H1 (cell line): ENCODE data around the gene SMARCD1. TPM values are rescaled to one million over a fixed set of nuclear protein-coding genes. Genes with fewer than 3 reads are reported as not detected.
A peak's percentile ranks its signal among the peaks of the same experiment; 100 is the strongest.

Experiments used
- CTCF ChIA-PET: fragments of 300-600 bp; sonication (Branson Sonifier 250); formaldehyde crosslinking; loops from one replicate; lab custom pipeline; 2021; ENCODE audit not compliant: partially characterized antibody; lab: Charles Lee
- POLR2A ChIA-PET: fragments of 300-600 bp; sonication (Branson Sonifier 250); formaldehyde crosslinking; loops from one replicate; lab custom pipeline; 2021; ENCODE audit warnings: inconsistent platforms; ENCODE audit not compliant: partially characterized antibody; lab: Charles Lee
- DNase-seq, 2 experiments: peaks; one replicate each; pipeline versions ENCODE4 v3.0.0 to v3.0.0-alpha.2; 2010 to 2022; ENCODE audit warnings: low spot score in 2 of 2, low read depth in 1 of 2, mixed read lengths in 1 of 2
- FAIRE-seq: peaks from 2 replicates; lab custom pipeline; 2011; peaks lifted over from hg19 to GRCh38; lab: Jason Lieb, UNC
- H2AFZ ChIP-seq: 2 replicates; pipeline ENCODE4 v1.8.1; 2012; ENCODE audit warnings: low read length, inconsistent platforms
- H2AK5ac ChIP-seq: 2 replicates; pipeline ENCODE4 v1.6.1; 2013; ENCODE audit warnings: low read depth, low read length
- H2BK120ac ChIP-seq: replicated peaks from 2 replicates; pipeline ENCODE3; 2013; ENCODE audit warnings: low read depth, low read length, inconsistent platforms
- H2BK12ac ChIP-seq: 2 replicates; pipeline ENCODE4 v1.6.1; 2013; ENCODE audit warnings: low read depth, low read length
- H2BK15ac ChIP-seq: 2 replicates; pipeline ENCODE4 v1.6.1; 2013; ENCODE audit warnings: low read length
- H2BK20ac ChIP-seq: 2 replicates; pipeline ENCODE4 v1.6.1; 2013; ENCODE audit warnings: low read length
- H2BK5ac ChIP-seq: 2 replicates; pipeline ENCODE4 v1.6.1; 2013; ENCODE audit warnings: low read depth, low read length
- H3K14ac ChIP-seq: 2 replicates; pipeline ENCODE4 v1.6.1; 2013; ENCODE audit warnings: inconsistent platforms; ENCODE audit not compliant: insufficient read length
- H3K18ac ChIP-seq: 2 replicates; pipeline ENCODE4 v1.6.1; 2013; ENCODE audit warnings: low read length; ENCODE audit errors: extremely low read depth
- H3K23ac ChIP-seq: 2 replicates; pipeline ENCODE4 v1.6.1; 2013; ENCODE audit warnings: inconsistent platforms; ENCODE audit not compliant: insufficient read length
- H3K23me2 ChIP-seq: 2 replicates; pipeline ENCODE4 v1.6.1; 2013; ENCODE audit warnings: low read depth, low read length
- H3K27ac ChIP-seq: 2 replicates; pipeline ENCODE4 v1.6.1; 2011; ENCODE audit warnings: low read depth, low read length, inconsistent platforms
- H3K27me3 ChIP-seq, 4 experiments: replicated peaks in 1 of 4; 1 replicate in 1 of 4; 2 replicates in 3 of 4; pipeline versions ENCODE4 v1.6.1 to v1.8.1; 2011 to 2013; ENCODE audit warnings: low read length in 3 of 4, mild to moderate bottlenecking in 3 of 4, inconsistent platforms in 2 of 4, mixed read lengths in 2 of 4, moderate library complexity in 1 of 4; ENCODE audit not compliant: control insufficient read depth in 3 of 4, insufficient read depth in 3 of 4; ENCODE audit errors: extremely low read depth in 1 of 4
- H3K36me3 ChIP-seq, 4 experiments: 2 replicates each; pipeline versions ENCODE4 v1.6.1 to v1.8.1; 2011 to 2013; ENCODE audit warnings: mild to moderate bottlenecking in 4 of 4, low read length in 3 of 4, moderate library complexity in 2 of 4, control low read depth in 1 of 4, inconsistent platforms in 1 of 4; ENCODE audit not compliant: insufficient read depth in 4 of 4, control insufficient read depth in 2 of 4
- H3K4ac ChIP-seq: replicated peaks from 2 replicates; pipeline ENCODE3; 2013; ENCODE audit warnings: low read length, low read depth, mixed read lengths, inconsistent platforms; ENCODE audit not compliant: insufficient read length
- H3K4me1 ChIP-seq, 4 experiments: replicated peaks in 1 of 4; 1 replicate in 1 of 4; 2 replicates in 3 of 4; pipeline versions ENCODE4 v1.6.1 to v1.8.1; 2011 to 2013; ENCODE audit warnings: low read length in 3 of 4, inconsistent platforms in 2 of 4, mixed read lengths in 1 of 4; ENCODE audit not compliant: insufficient read depth in 4 of 4, control insufficient read depth in 3 of 4
- H3K4me2 ChIP-seq, 2 experiments: 2 replicates each; pipeline versions ENCODE4 v1.6.1 to v1.8.1; 2011 to 2013; ENCODE audit warnings: low read depth in 2 of 2, low read length in 2 of 2, control low read depth in 1 of 2, inconsistent platforms in 1 of 2, mild to moderate bottlenecking in 1 of 2; ENCODE audit not compliant: insufficient read depth in 1 of 2
- H3K4me3 ChIP-seq, 4 experiments: fragments of 200-600, 300-600 bp in 1 of 4; sonication (generic), shearing (Covaris generic), sonication (Bioruptor Twin) in 1 of 4; 2 replicates each; pipeline versions ENCODE4 v1.5.1 to v1.8.1; 2011 to 2016; ENCODE audit warnings: low read length in 4 of 4, low read depth in 3 of 4, control low read depth in 2 of 4, inconsistent platforms in 2 of 4, mild to moderate bottlenecking in 2 of 4, mixed read lengths in 1 of 4, moderate library complexity in 1 of 4; ENCODE audit not compliant: insufficient read depth in 2 of 4; ENCODE audit errors: extremely low read depth in 1 of 4
- H3K56ac ChIP-seq: replicated peaks from 2 replicates; pipeline ENCODE3; 2013; ENCODE audit warnings: low read depth, mild to moderate bottlenecking, mixed read lengths, low read length, inconsistent platforms; ENCODE audit not compliant: insufficient read length
- H3K79me1 ChIP-seq: 2 replicates; pipeline ENCODE4 v1.6.1; 2013; ENCODE audit warnings: low read depth, low read length, control low read depth
- H3K79me2 ChIP-seq, 2 experiments: 2 replicates each; pipeline versions ENCODE4 v1.6.1 to v1.8.1; 2012 to 2013; ENCODE audit warnings: low read length in 2 of 2, mild to moderate bottlenecking in 2 of 2, inconsistent platforms in 1 of 2; ENCODE audit not compliant: insufficient read depth in 2 of 2, control insufficient read depth in 1 of 2
- H3K9ac ChIP-seq, 4 experiments: replicated peaks in 1 of 4; 1 replicate in 1 of 4; 2 replicates in 3 of 4; pipeline versions ENCODE4 v1.6.1 to v1.8.1; 2011 to 2013; ENCODE audit warnings: low read depth in 3 of 4, low read length in 3 of 4, control low read depth in 2 of 4, mild to moderate bottlenecking in 2 of 4, moderate library complexity in 2 of 4, inconsistent platforms in 1 of 4; ENCODE audit errors: extremely low read depth in 1 of 4
- H3K9me3 ChIP-seq, 2 experiments: 2 replicates each; pipeline versions ENCODE4 v1.6.1 to v1.8.1; 2012 to 2013; ENCODE audit warnings: mild to moderate bottlenecking in 2 of 2, moderate library complexity in 2 of 2, control low read depth in 1 of 2, inconsistent platforms in 1 of 2, low read depth in 1 of 2, low read length in 1 of 2, mixed read lengths in 1 of 2; ENCODE audit not compliant: insufficient read depth in 2 of 2
- H4K20me1 ChIP-seq, 2 experiments: replicated peaks in 1 of 2; 2 replicates each; pipeline versions ENCODE3 to v1.8.1; 2011 to 2013; ENCODE audit warnings: inconsistent platforms in 2 of 2, low read length in 2 of 2, mild to moderate bottlenecking in 1 of 2; ENCODE audit not compliant: insufficient read depth in 2 of 2, control insufficient read depth in 1 of 2
- H4K5ac ChIP-seq: 2 replicates; pipeline ENCODE4 v1.6.1; 2013; ENCODE audit warnings: low read length, low read depth, mixed read lengths, inconsistent platforms; ENCODE audit not compliant: insufficient read length
- H4K8ac ChIP-seq: 2 replicates; pipeline ENCODE4 v1.8.0; 2013; ENCODE audit warnings: mild to moderate bottlenecking, moderate library complexity, low read length, inconsistent platforms; ENCODE audit not compliant: insufficient read depth; ENCODE audit errors: extremely low read depth
- H4K91ac ChIP-seq: replicated peaks from 2 replicates; pipeline ENCODE3; 2013; ENCODE audit warnings: low read length, mixed read lengths, inconsistent platforms; ENCODE audit not compliant: insufficient read length
- ASH2L ChIP-seq: fragments of 200-600, 300-600 bp; sonication (generic); IDR thresholded peaks from one replicate; pipeline ENCODE4 v1.7.1; 2017; ENCODE audit warnings: low read length
- ATF2 ChIP-seq: IDR thresholded peaks from 2 replicates; pipeline ENCODE4 v1.6.1; 2012; ENCODE audit warnings: low read length, inconsistent platforms
- FOSL1 ChIP-seq: IDR thresholded peaks from 2 replicates; pipeline ENCODE4 v1.6.1; 2011; ENCODE audit warnings: mild to moderate bottlenecking, low read depth, low read length, moderate library complexity; ENCODE audit not compliant: insufficient read depth
- JUN ChIP-seq: IDR thresholded peaks from 2 replicates; pipeline ENCODE4 v1.6.1; 2011; ENCODE audit warnings: low read depth, mild to moderate bottlenecking, improper control_type of control experiment, low read length
- JUND ChIP-seq: IDR thresholded peaks from 2 replicates; pipeline ENCODE4 v1.6.1; 2011; ENCODE audit warnings: mild to moderate bottlenecking, improper control_type of control experiment, low read length
- NRF1 ChIP-seq: IDR thresholded peaks from 2 replicates; pipeline ENCODE4 v1.6.1; 2011; ENCODE audit warnings: mild to moderate bottlenecking, low read depth, low read length, improper control_type of control experiment
- POLR2A ChIP-seq, 2 experiments: IDR thresholded peaks; 1 replicate in 1 of 2; 2 replicates in 1 of 2; pipeline ENCODE4 v1.6.1; 2011; ENCODE audit warnings: low read depth in 2 of 2, low read length in 2 of 2, mild to moderate bottlenecking in 2 of 2; ENCODE audit errors: control extremely low read depth in 1 of 2
- RAD21 ChIP-seq, 2 experiments: IDR thresholded peaks in 1 of 2; conservative IDR thresholded peaks in 1 of 2; 2 replicates each; pipeline ENCODE4 v1.6.1; 2011; ENCODE audit warnings: low read depth in 2 of 2, low read length in 2 of 2, improper control_type of control experiment in 1 of 2, inconsistent platforms in 1 of 2, mild to moderate bottlenecking in 1 of 2, moderate library complexity in 1 of 2
- SAP30 ChIP-seq: fragments of 300-600 bp; sonication (generic); IDR thresholded peaks from 2 replicates; pipeline ENCODE4 v1.7.1; 2012; ENCODE audit warnings: low read length, moderate library complexity, mild to moderate bottlenecking, inconsistent platforms; ENCODE audit not compliant: insufficient read depth, insufficient replicate concordance
- WGBS, 2 experiments: shearing (Covaris generic) in 1 of 2; methylation state at CpG; one replicate each; pipeline versions ENCODE4 v1.1.6 to v1.1.7; 2013 to 2015; ENCODE audit warnings: low lambda C conversion rate in 2 of 2, mixed read lengths in 2 of 2, inconsistent platforms in 1 of 2, low coverage in 1 of 2, missing lambda C conversion rate in 1 of 2; ENCODE audit not compliant: insufficient replicate concordance in 2 of 2, insufficient coverage in 1 of 2, insufficient read length in 1 of 2; ENCODE audit errors: extremely low coverage in 1 of 2, missing lambda C conversion rate in 1 of 2; 5-methylcytosine and 5-hydroxymethylcytosine counted together
- polyA plus RNA-seq, 7 experiments: library from polyadenylated mRNA; depleted of rRNA in 3 of 7; stranded (reverse) in 5 of 7; unstranded in 2 of 7; fragments of >200 nt in 5 of 7; fragments of 200-250 nt in 2 of 7; gene quantifications; 1 replicate in 5 of 7; 2 replicates in 1 of 7; 4 replicates in 1 of 7; pipeline versions ENCODE4 v1.2.1 to v1.2.3, GENCODE V29; 2011 to 2013; ENCODE audit warnings: missing spikeins in 2 of 7, mixed read lengths in 2 of 7
- total RNA-seq: library from RNA; stranded (reverse); fragmentation: NEBNext Ultra II Directional; extraction: Animal tissue kit (Norgen Biotek cat#: 25700); gene quantifications from 2 replicates; pipeline ENCODE4 v1.2.1, GENCODE V29; 2021

The SMARCD1 gene
- total and polyA plus RNA-seq, 2 of the 8 experiments (the other 6 are each of a cell fraction or from before 2014, with no cell fraction given): 128 to 130 TPM

DNA sequence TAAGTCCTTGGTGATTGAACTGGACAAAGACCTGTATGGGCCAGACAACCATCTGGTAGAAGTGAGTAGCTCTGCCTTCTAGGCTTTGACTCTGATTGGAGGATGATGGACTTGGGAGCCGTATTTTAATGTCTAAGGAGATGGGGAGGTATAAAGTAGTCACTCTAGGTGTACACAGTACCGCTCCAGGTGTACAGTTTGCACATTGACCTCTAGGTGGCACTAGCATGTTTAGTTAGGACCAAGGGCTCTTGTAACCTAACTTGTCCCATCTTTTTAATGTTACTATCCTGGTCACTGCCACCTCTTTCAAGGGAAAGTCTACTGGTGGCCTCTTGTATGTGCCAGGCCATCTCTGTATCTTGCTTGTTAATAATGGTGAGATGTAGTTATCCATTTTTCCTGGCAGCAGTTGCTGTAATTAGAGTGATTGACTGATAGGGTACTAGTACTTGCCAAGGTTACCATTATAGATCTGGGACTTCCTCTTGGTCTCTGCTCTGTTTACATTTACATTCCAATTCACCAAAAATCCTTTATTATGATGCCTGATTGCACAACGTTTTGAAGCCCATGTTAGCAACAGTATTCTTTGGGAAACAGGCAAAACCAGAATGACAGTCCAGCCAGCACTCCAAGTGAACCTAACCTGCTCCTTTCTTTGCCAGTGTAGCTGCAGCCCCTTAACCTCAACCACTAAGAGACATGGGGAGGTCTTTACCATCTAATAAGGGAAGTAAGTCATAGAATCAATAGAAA lies 3.6 kb downstream of the SMARCD1 start:
- Histone ChIP-seq H3K23me2 (peaks cover 9% of the 10 kb centered on the region), H3K9me3 (no peaks in the 10 kb centered on the region), H3K79me1 (no peaks in the 10 kb centered on the region; the same call in 1 of the 2 replicates), H3K23ac (no peak overlapping the region), H2BK5ac (no peak overlapping the region), H3K56ac (no peak overlapping the region), H4K20me1 (peaks cover 7 to 16% of the 10 kb centered on the region in 2 experiments), H3K36me3 (peaks cover 44 to 69% (median 64%) of the 10 kb centered on the region in 4 experiments), H3K27ac (no peak overlapping the region), H2BK20ac (no peak overlapping the region), H2BK12ac (no peak overlapping the region), H2BK15ac (no peak overlapping the region), H3K18ac (no peak overlapping the region), H3K9ac (no peak overlapping the region), H3K14ac (no peak overlapping the region), H3K4me1 (peaks cover 0 to 5% (median 1%) of the 10 kb centered on the region in 4 experiments; a peak in 2 of 7 replicates), H3K27me3 (no peaks in the 10 kb centered on the region), H2BK120ac (no peak overlapping the region), H3K4ac (no peak overlapping the region), H4K91ac (no peak overlapping the region), H4K5ac (no peak overlapping the region), H3K4me3 (no peak overlapping the region), H2AK5ac (no peak overlapping the region), H3K4me2 (no peak overlapping the region), H4K8ac (no peak overlapping the region), H3K79me2 (peaks cover 0 to 22% of the 10 kb centered on the region in 2 experiments; a peak in 3 of 4 replicates), H2AFZ (no peak overlapping the region)
- ChIA-PET CTCF (interaction anchor here (0.5 to 27.3 kb wide), 25 partner anchors 10 to 730 kb away, joined by 3 to 625 read pairs (median 4); partner anchors contain the start of genes CERS5, COX14 and GPD1), POLR2A (interaction anchor here (0.6 to 25.0 kb wide), 3 partner anchors 14 to 91 kb away, joined by 3 to 457 read pairs (median 3); partner anchors contain the start of genes COX14 and GPD1)
- DNase-seq (no peak), FAIRE-seq (peak; percentile 60)
- 68% methylated on average over 3 of the region's 3 CpGs; no CpG with 5 or more reads in 1 of the 2 experiments for WGBS, 2 experiments
- TF ChIP-seq NRF1 (no peak), SAP30 (no peak), JUN (no peak), FOSL1 (no peak), RAD21 (IDR thresholded peaks at IDR 0.05 in 1 of 2, conservative IDR thresholded peaks at IDR 0.05 in 1 of 2; ENCODE audit: low read depth in 2 of 2, low read length in 2 of 2) (peak; percentile 54 to 55), POLR2A (IDR thresholded peaks at IDR 0.05; ENCODE audit: control extremely low read depth in 1 of 2, low read depth in 2 of 2, low read length in 2 of 2) (0 out of 3 replicates have a peak, but pooled peaks of 1 of the 2 experiments have one; percentile 16), ATF2 (no peak), ASH2L (no peak), JUND (no peak)
